ELF-1 (cell line): ENCODE data around the gene MAP2K4.
"Not testable (repeated sequence)": the region's sequence is repeated elsewhere in the genome, so short reads cannot be mapped to it uniquely, and the experiment has no call there.

Experiments used
- DNase-seq: peaks from one replicate; pipeline ENCODE4 v3.0.0-alpha.2; 2016; ENCODE audit warnings: low read depth, low spot score

The MAP2K4 gene

GRCh38 chr17:12140685-12141084 is 120.0 kb downstream of the MAP2K4 start:
- no peak for DNase-seq

- not testable (repeated sequence) for DNase-seq
Measured at GRCh38 chr17:12162187-12162586, 141.5 kb downstream of the MAP2K4 start.

- no peak for DNase-seq
Measured at GRCh38 chr17:12164085-12164484, 143.4 kb downstream of the MAP2K4 start.

GRCh38 chr17:12178644-12179330 is 158.1 kb downstream of the MAP2K4 start:
- peak; percentile 63 for DNase-seq

GRCh38 chr17:12180644-12181261 is 160.1 kb downstream of the MAP2K4 start:
- no peak for DNase-seq

GRCh38 chr17:12187658-12188057 is 167.0 kb downstream of the MAP2K4 start:
- no peak for DNase-seq

- no peak for DNase-seq
Measured at GRCh38 chr17:12193144-12193735, 172.6 kb downstream of the MAP2K4 start.
